Measurements from ENCODE around the gene MYO7A. TPM values are rescaled to one million over a fixed set of nuclear protein-coding genes. Genes with fewer than 3 reads are reported as not detected.

Gene MYO7A
- total RNA-seq, 1 donor from 2014 or later = 0.97 TPM

GRCh38 chr11:77081381-77081851, 46.6 kb upstream of the MYO7A start:
- H3K36me3 ChIP-seq = no peaks in the 10 kb centered on the region
- DNase-seq (ENCODE audit: low spot score) = no peak
- no peaks in the 10 kb centered on the region for H3F3A ChIP-seq (ENCODE audit: low read depth)
- no peaks in the 10 kb centered on the region for H4K20me1 ChIP-seq (ENCODE audit: low read depth)
- Mint-ChIP-seq H3K4me3 (no peak overlapping the region), H3K4me1 (peaks cover 8% of the 10 kb centered on the region), H3K36me3 (no peaks in the 10 kb centered on the region), H3K27ac (no peak overlapping the region), H3K27me3 (ENCODE audit: insufficient read depth, low read depth) (peaks cover 3% of the 10 kb centered on the region), H3K9me3 (peaks cover 12% of the 10 kb centered on the region)
- no peaks in the 10 kb centered on the region for H3K79me2 ChIP-seq (ENCODE audit: low read depth)
- H2AFZ ChIP-seq (replicated peaks) = no peak overlapping the region
- H3K9ac ChIP-seq = no peak overlapping the region
- TF ChIP-seq, protein P1, sequence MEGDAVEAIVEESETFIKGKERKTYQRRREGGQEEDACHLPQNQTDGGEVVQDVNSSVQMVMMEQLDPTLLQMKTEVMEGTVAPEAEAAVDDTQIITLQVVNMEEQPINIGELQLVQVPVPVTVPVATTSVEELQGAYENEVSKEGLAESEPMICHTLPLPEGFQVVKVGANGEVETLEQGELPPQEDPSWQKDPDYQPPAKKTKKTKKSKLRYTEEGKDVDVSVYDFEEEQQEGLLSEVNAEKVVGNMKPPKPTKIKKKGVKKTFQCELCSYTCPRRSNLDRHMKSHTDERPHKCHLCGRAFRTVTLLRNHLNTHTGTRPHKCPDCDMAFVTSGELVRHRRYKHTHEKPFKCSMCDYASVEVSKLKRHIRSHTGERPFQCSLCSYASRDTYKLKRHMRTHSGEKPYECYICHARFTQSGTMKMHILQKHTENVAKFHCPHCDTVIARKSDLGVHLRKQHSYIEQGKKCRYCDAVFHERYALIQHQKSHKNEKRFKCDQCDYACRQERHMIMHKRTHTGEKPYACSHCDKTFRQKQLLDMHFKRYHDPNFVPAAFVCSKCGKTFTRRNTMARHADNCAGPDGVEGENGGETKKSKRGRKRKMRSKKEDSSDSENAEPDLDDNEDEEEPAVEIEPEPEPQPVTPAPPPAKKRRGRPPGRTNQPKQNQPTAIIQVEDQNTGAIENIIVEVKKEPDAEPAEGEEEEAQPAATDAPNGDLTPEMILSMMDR (IDR thresholded peaks at IDR 0.05) = no peak
- no peak for TF ChIP-seq EZH2phosphoT487 (IDR thresholded peaks at IDR 0.05)
- no peak for TF ChIP-seq EZH2 (IDR thresholded peaks at IDR 0.05)
- no peak overlapping the region for H3K4me3 ChIP-seq
- H3K4me1 ChIP-seq = no peaks in the 10 kb centered on the region
- no peaks in the 10 kb centered on the region for H3K27me3 ChIP-seq
- H3K4me2 ChIP-seq = no peak overlapping the region
- H3K9me3 ChIP-seq (ENCODE audit: low read depth) = no peaks in the 10 kb centered on the region
- H3K27ac ChIP-seq = no peak overlapping the region

- Histone ChIP-seq H3K79me2 (ENCODE audit: low read depth) (no peaks in the 10 kb centered on the region), H3K4me3 (no peak overlapping the region), H4K20me1 (ENCODE audit: low read depth) (no peaks in the 10 kb centered on the region), H3K9me3 (ENCODE audit: low read depth) (no peaks in the 10 kb centered on the region), H3K27me3 (no peaks in the 10 kb centered on the region), H3K4me2 (no peak overlapping the region), H3K36me3 (no peaks in the 10 kb centered on the region), H3K9ac (no peak overlapping the region), H2AFZ (replicated peaks) (no peak overlapping the region), H3K27ac (no peak overlapping the region), H3F3A (ENCODE audit: low read depth) (no peaks in the 10 kb centered on the region), H3K4me1 (no peaks in the 10 kb centered on the region)
- H3K27me3 Mint-ChIP-seq (ENCODE audit: insufficient read depth, low read depth) = peaks cover 3% of the 10 kb centered on the region
- no peak overlapping the region for H3K4me3 Mint-ChIP-seq
- no peak for TF ChIP-seq EZH2phosphoT487 (IDR thresholded peaks at IDR 0.05)
- TF ChIP-seq EZH2 (IDR thresholded peaks at IDR 0.05) = no peak
- TF ChIP-seq, protein P1 (IDR thresholded peaks at IDR 0.05) = no peak
- DNase-seq (ENCODE audit: low spot score) = no peak
- H3K36me3 Mint-ChIP-seq = no peaks in the 10 kb centered on the region
- peaks cover 12% of the 10 kb centered on the region for H3K9me3 Mint-ChIP-seq
- H3K4me1 Mint-ChIP-seq = peaks cover 8% of the 10 kb centered on the region
- H3K27ac Mint-ChIP-seq = no peak overlapping the region
Observed at GRCh38 chr11:77081976-77082836, 45.8 kb upstream of the MYO7A start.

- H3K4me2 ChIP-seq = no peak overlapping the region
- TF ChIP-seq, protein P1 (IDR thresholded peaks at IDR 0.05) = no peak
- TF ChIP-seq EZH2phosphoT487 (IDR thresholded peaks at IDR 0.05) (no peak), EZH2 (IDR thresholded peaks at IDR 0.05) (no peak)
- Mint-ChIP-seq H3K9me3 (peaks cover 10% of the 10 kb centered on the region), H3K27ac (no peak overlapping the region), H3K36me3 (no peaks in the 10 kb centered on the region), H3K4me3 (no peak overlapping the region), H3K27me3 (ENCODE audit: insufficient read depth, low read depth) (peaks cover 3% of the 10 kb centered on the region), H3K4me1 (peaks cover 8% of the 10 kb centered on the region)
- no peaks in the 10 kb centered on the region for H3K4me1 ChIP-seq
- no peaks in the 10 kb centered on the region for H3K79me2 ChIP-seq (ENCODE audit: low read depth)
- no peak overlapping the region for H3K9ac ChIP-seq
- no peak overlapping the region for H3K4me3 ChIP-seq
- H3F3A ChIP-seq (ENCODE audit: low read depth) = no peaks in the 10 kb centered on the region
- DNase-seq (ENCODE audit: low spot score) = no peak
- no peaks in the 10 kb centered on the region for H3K36me3 ChIP-seq
- no peaks in the 10 kb centered on the region for H3K9me3 ChIP-seq (ENCODE audit: low read depth)
- no peak overlapping the region for H3K27ac ChIP-seq
- no peak overlapping the region for H2AFZ ChIP-seq (replicated peaks)
- no peaks in the 10 kb centered on the region for H3K27me3 ChIP-seq
- no peaks in the 10 kb centered on the region for H4K20me1 ChIP-seq (ENCODE audit: low read depth)
Observed at GRCh38 chr11:77082838-77083565, 45.0 kb upstream of the MYO7A start.
